Measurements from ENCODE around the gene ATP2B3.
A peak's percentile ranks its signal among the peaks of the same experiment; 100 is the strongest.

The ATP2B3 gene

GRCh38 chrX:153592091-153592833 is 74.8 kb downstream of the ATP2B3 start:
- H3K36me3 ChIP-seq (ENCODE audit: insufficient read depth, low read length), result peaks cover 22% of the 10 kb centered on the region

GRCh38 chrX:153592966-153593688 is 75.7 kb downstream of the ATP2B3 start:
- no peaks in the 10 kb centered on the region for H3K9me3 ChIP-seq (replicated peaks; ENCODE audit: low read length)
- peaks cover 20% of the 10 kb centered on the region for H3K36me3 ChIP-seq (ENCODE audit: insufficient read depth, low read length)
- no peaks in the 10 kb centered on the region for H3K4me1 ChIP-seq (ENCODE audit: control insufficient read depth, insufficient read depth, low read length)
- no peak overlapping the region for H3K9ac ChIP-seq (ENCODE audit: low read depth, low read length)
- H3K27me3 ChIP-seq (ENCODE audit: control insufficient read depth, insufficient read depth, low read length), result no peaks in the 10 kb centered on the region
- no peak overlapping the region for H3K4me3 ChIP-seq (ENCODE audit: low read length)
- no peak overlapping the region for H3K4me2 ChIP-seq (ENCODE audit: low read length)

More at GRCh38 chrX:153592091-153592833, 74.8 kb downstream of the ATP2B3 start:
- Histone ChIP-seq H3K9ac (ENCODE audit: low read depth, low read length) (no peak overlapping the region), H3K4me3 (ENCODE audit: low read length) (no peak overlapping the region), H3K9me3 (replicated peaks; ENCODE audit: low read length) (no peaks in the 10 kb centered on the region), H3K4me1 (ENCODE audit: control insufficient read depth, insufficient read depth, low read length) (no peaks in the 10 kb centered on the region), H3K27me3 (ENCODE audit: control insufficient read depth, insufficient read depth, low read length) (no peaks in the 10 kb centered on the region), H3K4me2 (ENCODE audit: low read length) (no peak overlapping the region)

DNA sequence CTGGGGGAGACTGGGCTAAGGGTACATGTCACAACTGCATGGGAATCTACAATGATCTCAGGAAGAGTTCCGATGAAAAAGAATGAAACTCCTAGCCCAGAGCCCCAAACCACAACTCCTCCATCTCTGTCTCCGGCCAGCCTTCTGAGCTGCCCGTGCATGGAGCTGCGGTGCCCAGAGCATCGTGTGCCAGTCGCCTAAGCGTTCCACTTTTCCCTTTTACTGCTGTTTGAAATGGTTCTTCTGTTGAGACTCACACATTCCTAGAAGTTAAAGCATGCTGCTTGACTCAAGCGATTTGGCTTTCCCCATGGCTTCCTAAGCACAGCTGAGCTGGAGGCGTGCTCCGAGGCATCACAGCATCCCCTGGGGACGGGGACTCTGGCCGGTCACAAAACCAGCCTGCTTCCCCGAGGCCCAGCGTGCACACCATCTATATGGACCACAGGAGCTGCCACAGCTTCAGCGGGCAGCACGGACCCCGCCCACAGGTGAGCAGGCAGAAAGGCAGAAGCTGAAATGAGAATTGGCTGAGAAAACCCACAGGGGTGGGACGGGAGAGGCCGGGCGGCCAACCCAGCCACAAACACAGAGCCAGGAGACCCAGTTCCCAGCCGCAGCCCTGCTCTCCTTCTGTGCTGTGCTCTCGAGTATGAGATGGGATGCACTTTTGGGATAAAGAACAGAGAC is 76.5 kb downstream of the ATP2B3 start:
- H3K9ac ChIP-seq (ENCODE audit: low read depth, low read length), result no peak overlapping the region
- H3K36me3 ChIP-seq (ENCODE audit: insufficient read depth, low read length), result peaks cover 20% of the 10 kb centered on the region

DNA sequence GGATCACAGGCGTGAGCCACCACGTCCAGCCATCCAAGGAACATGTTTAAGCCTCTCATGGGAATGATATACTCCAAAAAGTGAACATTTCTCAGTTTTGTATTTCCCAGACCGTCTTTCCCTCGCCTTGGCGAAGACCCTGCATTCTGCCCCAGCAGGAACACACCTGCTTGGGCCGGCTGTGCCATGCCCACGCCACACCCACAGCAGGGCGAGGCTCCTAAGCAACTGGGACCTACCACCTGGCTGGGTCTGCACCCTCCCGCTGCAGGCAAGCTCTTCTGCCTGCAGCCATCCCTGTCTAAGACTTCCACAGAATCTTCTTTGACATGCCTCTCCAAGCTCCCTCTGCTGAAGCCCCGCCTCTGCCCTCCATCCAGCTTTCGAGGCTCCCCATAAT is 77.9 kb downstream of the ATP2B3 start:
- H3K4me3 ChIP-seq (ENCODE audit: low read length), result no peak overlapping the region
- no peaks in the 10 kb centered on the region for H3K9me3 ChIP-seq (replicated peaks; ENCODE audit: low read length)
- peaks cover 20% of the 10 kb centered on the region for H3K36me3 ChIP-seq (ENCODE audit: insufficient read depth, low read length)
- H3K9ac ChIP-seq (ENCODE audit: low read depth, low read length), result no peak overlapping the region
- no peaks in the 10 kb centered on the region for H3K4me1 ChIP-seq (ENCODE audit: control insufficient read depth, insufficient read depth, low read length)
- no peaks in the 10 kb centered on the region for H3K27me3 ChIP-seq (ENCODE audit: control insufficient read depth, insufficient read depth, low read length)
- H3K4me2 ChIP-seq (ENCODE audit: low read length), result no peak overlapping the region

More for the DNA sequence above, 76.5 kb downstream of the ATP2B3 start:
- Histone ChIP-seq H3K27me3 (ENCODE audit: control insufficient read depth, insufficient read depth, low read length) (no peaks in the 10 kb centered on the region), H3K9me3 (replicated peaks; ENCODE audit: low read length) (no peaks in the 10 kb centered on the region), H3K4me2 (ENCODE audit: low read length) (no peak overlapping the region), H3K4me1 (ENCODE audit: control insufficient read depth, insufficient read depth, low read length) (no peaks in the 10 kb centered on the region), H3K4me3 (ENCODE audit: low read length) (no peak overlapping the region)

- Histone ChIP-seq H3K27me3 (ENCODE audit: control insufficient read depth, insufficient read depth, low read length) (no peaks in the 10 kb centered on the region), H3K36me3 (ENCODE audit: insufficient read depth, low read length) (peaks cover 20% of the 10 kb centered on the region), H3K9me3 (replicated peaks; ENCODE audit: low read length) (no peaks in the 10 kb centered on the region), H3K9ac (ENCODE audit: low read depth, low read length) (no peak overlapping the region), H3K4me3 (ENCODE audit: low read length) (no peak overlapping the region), H3K4me1 (ENCODE audit: control insufficient read depth, insufficient read depth, low read length) (no peaks in the 10 kb centered on the region), H3K4me2 (ENCODE audit: low read length) (no peak overlapping the region)
These were observed 78.7 kb downstream of the ATP2B3 start for GRCh38 chrX:153595859-153596857.

GRCh38 chrX:153596981-153597750 is 79.7 kb downstream of the ATP2B3 start:
- H3K4me1 ChIP-seq (ENCODE audit: control insufficient read depth, insufficient read depth, low read length), result no peaks in the 10 kb centered on the region
- no peaks in the 10 kb centered on the region for H3K9me3 ChIP-seq (replicated peaks; ENCODE audit: low read length)
- no peak overlapping the region for H3K9ac ChIP-seq (ENCODE audit: low read depth, low read length)
- peaks cover 15% of the 10 kb centered on the region for H3K36me3 ChIP-seq (ENCODE audit: insufficient read depth, low read length)
- H3K4me3 ChIP-seq (ENCODE audit: low read length), result peak overlapping the region; percentile 79
- no peaks in the 10 kb centered on the region for H3K27me3 ChIP-seq (ENCODE audit: control insufficient read depth, insufficient read depth, low read length)
- peak overlapping the region; percentile 82 for H3K4me2 ChIP-seq (ENCODE audit: low read length)

GRCh38 chrX:153598541-153599191 is 81.2 kb downstream of the ATP2B3 start, which contains the start of gene CCNQ:
Gene CCNQ (minus strand): TSS chrX:153599139. CDS start chrX:153599073, 66 bp downstream.
- peak within 1 kb of the TSS; percentile 82 for H3K4me2 ChIP-seq (ENCODE audit: low read length)
- peak within 1 kb of the TSS; percentile 83 for H3K9ac ChIP-seq (ENCODE audit: low read depth, low read length)
- no peaks in the 10 kb centered on the region for H3K27me3 ChIP-seq (ENCODE audit: control insufficient read depth, insufficient read depth, low read length)
- peaks cover 8% of the 10 kb centered on the region for H3K36me3 ChIP-seq (ENCODE audit: insufficient read depth, low read length)
- H3K4me1 ChIP-seq (ENCODE audit: control insufficient read depth, insufficient read depth, low read length), result no peaks in the 10 kb centered on the region
- H3K9me3 ChIP-seq (replicated peaks; ENCODE audit: low read length), result no peaks in the 10 kb centered on the region
- H3K4me3 ChIP-seq (ENCODE audit: low read length), result peak within 1 kb of the TSS; percentile 80

DNA sequence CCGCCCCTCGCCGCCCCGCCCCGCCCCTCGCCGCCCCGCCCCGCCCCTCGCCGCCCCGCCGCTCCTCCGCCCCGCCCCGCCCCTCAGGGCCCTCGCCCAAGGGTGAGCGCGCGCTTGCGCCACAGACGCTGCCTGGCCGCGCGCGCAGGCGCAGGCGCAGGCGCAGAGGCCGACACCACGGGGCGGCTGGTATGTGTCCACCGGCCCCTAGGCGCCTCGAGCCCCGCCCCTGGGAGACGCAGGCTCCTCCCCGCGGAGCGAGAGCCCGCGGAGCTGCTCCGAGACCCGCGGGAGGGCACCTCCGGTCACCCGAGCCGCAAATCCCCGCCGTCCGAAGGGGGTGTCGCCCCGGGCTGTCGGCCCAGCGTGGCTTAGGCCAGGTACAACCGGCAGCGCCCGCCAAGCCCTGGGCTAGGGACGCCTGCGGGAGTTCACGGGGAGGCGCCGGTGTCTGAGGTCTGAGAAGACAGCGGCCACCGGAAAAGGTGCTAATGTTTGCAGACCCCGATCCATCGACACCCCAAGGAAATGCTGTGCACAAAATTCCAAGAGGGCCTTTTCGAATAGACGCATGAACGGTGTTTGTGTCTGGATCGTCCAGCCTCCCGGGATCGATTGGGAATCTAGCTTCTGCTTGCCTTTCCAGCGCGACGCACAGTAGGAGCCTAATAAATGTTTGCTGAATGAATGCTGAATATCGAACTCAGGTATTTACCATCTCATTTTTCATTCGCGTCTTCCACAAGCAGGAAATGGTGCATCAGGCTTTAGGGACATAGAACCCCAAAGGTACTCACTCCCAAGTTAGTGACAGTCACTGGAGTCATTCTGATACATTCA is 82.0 kb downstream of the ATP2B3 start:
- Histone ChIP-seq H3K9ac (ENCODE audit: low read depth, low read length) (peak overlapping the region; percentile 80), H3K27me3 (ENCODE audit: control insufficient read depth, insufficient read depth, low read length) (no peaks in the 10 kb centered on the region), H3K4me1 (ENCODE audit: control insufficient read depth, insufficient read depth, low read length) (no peaks in the 10 kb centered on the region), H3K9me3 (replicated peaks; ENCODE audit: low read length) (no peaks in the 10 kb centered on the region), H3K4me3 (ENCODE audit: low read length) (peak overlapping the region; percentile 80), H3K4me2 (ENCODE audit: low read length) (peak overlapping the region; percentile 81), H3K36me3 (ENCODE audit: insufficient read depth, low read length) (peaks cover 4% of the 10 kb centered on the region)

DNA sequence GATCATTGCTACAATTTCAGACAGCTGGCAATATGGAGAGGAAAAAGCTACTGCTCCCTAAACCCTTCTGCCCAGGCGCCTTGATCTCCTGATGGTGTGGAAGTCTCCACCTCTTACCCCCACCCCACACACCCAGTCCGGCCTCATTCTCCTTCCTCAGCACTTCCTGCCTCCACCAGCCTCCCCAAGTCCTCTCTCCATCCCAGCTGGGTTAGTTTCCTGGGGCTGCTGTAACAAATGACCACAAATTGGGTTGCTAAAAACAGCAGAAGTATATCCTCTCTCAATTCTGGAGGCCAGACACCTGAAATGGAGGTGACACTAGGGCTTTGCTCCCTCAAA is 82.6 kb downstream of the ATP2B3 start:
- H3K4me3 ChIP-seq (ENCODE audit: low read length), result peak overlapping the region; percentile 80
- peaks cover 4% of the 10 kb centered on the region for H3K36me3 ChIP-seq (ENCODE audit: insufficient read depth, low read length)
- H3K9ac ChIP-seq (ENCODE audit: low read depth, low read length), result peak overlapping the region; percentile 80
- H3K27me3 ChIP-seq (ENCODE audit: control insufficient read depth, insufficient read depth, low read length), result no peaks in the 10 kb centered on the region
- H3K4me2 ChIP-seq (ENCODE audit: low read length), result peak overlapping the region; percentile 81
- no peaks in the 10 kb centered on the region for H3K4me1 ChIP-seq (ENCODE audit: control insufficient read depth, insufficient read depth, low read length)
- no peaks in the 10 kb centered on the region for H3K9me3 ChIP-seq (replicated peaks; ENCODE audit: low read length)
